ENCODE measurements around the gene TTC19.

The TTC19 gene, protein sequence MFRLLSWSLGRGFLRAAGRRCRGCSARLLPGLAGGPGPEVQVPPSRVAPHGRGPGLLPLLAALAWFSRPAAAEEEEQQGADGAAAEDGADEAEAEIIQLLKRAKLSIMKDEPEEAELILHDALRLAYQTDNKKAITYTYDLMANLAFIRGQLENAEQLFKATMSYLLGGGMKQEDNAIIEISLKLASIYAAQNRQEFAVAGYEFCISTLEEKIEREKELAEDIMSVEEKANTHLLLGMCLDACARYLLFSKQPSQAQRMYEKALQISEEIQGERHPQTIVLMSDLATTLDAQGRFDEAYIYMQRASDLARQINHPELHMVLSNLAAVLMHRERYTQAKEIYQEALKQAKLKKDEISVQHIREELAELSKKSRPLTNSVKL

DNA sequence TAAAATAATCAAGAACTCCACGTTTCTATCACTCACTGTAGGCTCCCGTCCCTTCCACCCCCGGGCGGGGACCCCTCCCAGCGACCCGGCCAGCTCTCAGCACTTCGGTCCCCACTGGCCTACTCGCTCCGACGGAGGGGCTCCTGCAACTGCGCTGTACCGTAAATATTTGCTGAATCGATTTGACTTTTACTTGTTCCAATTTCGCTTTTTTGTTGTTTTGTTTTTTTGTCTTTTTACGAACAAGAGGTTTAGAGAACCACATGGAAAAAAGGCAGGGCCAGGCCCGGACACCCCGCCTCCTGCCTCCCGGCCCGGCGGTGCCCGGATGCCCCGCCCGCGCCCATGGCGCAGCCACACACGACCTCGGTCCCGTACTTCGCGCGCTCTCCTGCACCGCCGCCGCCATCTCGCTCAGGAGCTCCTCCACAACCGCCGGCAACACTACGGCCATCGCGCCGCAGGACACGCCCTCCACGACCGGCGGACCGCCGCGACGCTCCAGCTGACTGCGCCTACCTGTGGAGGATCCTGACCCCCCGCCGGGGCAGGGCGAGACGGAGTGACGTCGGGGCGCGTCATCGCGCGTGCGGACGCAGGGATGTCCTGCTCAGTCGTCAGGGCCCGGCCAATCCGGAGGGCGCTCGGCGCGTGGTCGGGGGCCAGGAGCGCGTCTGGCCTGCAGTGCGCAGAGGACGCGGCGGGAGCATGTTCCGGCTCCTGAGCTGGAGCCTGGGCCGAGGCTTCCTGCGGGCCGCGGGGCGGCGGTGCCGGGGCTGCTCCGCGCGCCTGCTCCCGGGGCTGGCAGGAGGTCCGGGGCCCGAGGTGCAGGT is at the start of gene TTC19, which contains the start of gene ZSWIM7:
TSS of gene TTC19 (plus strand) at position 684 of the 833 bp plus-strand sequence. CDS start at position 709, 25 bp downstream.
TSS of gene ZSWIM7 (minus strand) at position 564 of the 833 bp plus-strand sequence. CDS start at position 454, 110 bp downstream.
- peak; percentile 43 for DNase-seq

- no peak for DNase-seq
Observed at GRCh38 chr17:15951368-15952047, 48.1 kb upstream of the TTC19 start.

DNA sequence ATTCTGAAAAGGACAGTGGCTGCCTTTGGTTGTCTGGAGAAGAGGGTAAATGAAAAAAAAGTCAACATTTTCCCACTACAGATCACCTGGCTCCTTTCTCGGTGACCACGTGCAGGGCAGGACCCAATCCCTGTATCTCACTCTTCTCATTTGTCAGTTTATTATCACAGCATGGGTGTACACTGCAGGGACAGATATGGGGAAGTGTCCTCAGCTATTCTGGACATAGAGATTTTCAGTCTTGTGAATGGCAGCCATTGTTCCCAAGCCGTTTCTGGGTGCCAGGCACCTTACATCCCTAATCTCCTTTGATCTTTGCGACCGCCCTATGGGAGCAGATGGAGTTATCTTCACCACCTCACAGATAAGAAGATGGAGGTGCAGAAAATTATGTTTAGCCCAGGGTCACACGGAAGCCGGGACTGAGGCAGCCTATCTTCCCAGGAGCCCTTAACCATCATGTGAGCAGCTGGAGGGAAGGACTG is 47.5 kb upstream of the TTC19 start:
- no peak for DNase-seq

DNA sequence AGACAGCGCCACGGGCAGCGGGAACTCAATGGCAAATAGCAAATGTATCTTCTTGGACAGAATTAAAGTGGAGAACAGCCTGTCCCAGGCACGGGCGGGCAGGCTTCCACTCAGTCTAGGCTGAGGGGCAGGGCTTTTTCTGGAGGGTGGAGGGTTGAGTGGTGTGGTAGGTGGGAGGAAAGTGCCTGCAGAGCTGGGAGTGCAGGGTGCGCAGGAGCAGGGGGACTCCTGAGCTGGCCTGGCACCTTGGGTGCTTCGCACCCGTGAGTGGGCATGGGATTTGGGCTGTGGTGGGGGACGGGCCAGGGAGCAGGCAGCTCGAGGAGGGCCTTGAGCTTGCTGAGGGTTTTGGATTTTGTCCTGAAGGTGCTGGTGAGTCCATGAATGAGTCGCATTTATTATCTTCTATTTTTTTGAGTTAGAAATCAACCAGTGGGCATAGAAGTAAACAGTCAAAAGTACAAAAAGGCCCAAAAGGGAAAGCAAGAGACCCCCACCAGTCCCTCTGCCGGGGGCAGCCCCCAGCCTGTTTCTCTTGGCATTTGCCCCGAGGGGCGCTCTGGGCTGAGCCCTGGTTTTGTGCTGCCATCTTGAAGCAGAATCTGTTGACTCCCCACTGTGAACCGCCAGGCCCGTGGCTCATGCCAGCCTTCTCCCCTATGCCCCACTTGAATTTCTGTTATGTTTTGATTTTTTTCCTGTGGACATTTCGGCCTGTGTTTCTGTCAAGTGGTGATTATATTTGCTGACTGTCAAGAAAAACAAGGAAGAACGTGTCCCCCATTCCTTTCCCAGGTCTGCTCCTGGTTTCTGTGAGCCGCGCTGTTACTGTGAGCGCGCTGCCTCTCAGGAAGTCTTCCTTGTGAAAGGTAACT is 46.5 kb upstream of the TTC19 start:
- DNase-seq = no peak

DNA sequence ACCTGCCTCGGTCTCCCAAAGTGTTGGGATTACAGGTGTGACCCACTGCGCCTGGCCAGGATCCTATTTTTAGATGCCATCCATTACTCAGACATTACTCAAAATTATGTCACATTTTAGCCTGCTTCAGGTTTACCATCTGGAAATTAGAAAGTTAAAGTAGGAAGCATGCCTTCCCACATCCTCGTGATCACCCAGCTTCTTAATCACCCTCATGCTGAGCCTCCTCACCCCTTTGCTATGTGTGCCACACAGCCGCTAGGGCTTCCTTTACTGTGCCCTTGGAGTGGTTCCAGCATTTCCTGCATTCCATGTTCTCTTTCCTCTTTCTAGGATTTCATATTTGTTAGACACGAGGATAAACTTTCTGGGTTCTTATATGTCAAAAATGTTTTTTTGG is 45.4 kb upstream of the TTC19 start:
- DNase-seq = no peak

DNA sequence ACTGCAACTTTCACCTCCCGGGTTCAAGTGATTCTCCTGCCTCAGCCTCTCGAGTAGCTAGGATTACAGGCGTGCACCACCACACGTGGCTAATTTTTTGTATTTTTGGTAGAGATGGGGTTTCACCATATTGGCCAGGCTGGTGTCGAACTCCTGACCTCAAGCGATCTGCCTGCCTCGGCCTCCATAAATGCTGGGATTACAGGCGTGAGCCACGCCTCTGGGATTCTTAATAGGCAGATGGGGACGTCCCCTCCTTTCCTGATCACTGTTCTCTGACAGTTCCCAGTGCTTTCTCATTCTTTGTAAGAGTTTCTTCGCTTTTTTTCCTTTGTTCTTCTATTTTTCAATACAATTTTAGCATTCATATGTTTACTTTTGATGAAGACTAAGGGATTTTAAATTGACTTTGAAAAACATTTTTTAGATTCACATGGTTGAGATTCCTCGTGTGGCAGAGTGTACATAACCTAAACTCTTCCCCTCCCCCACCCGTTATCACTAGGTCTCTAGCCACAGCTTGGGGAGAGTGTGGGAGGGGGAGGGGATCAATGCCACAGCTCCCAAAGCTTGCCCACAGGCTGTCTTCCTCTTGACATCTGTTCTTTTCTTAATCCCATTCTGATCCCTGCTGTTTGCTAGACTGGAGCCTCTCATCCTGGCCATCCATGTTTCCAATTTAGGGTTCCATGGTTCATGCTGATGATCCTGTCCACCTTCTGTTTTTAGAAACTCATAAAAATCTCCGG is 43.7 kb upstream of the TTC19 start:
- no peak for DNase-seq

- DNase-seq = no peak
Observed at GRCh38 chr17:15957206-15957605, 42.4 kb upstream of the TTC19 start.

DNA sequence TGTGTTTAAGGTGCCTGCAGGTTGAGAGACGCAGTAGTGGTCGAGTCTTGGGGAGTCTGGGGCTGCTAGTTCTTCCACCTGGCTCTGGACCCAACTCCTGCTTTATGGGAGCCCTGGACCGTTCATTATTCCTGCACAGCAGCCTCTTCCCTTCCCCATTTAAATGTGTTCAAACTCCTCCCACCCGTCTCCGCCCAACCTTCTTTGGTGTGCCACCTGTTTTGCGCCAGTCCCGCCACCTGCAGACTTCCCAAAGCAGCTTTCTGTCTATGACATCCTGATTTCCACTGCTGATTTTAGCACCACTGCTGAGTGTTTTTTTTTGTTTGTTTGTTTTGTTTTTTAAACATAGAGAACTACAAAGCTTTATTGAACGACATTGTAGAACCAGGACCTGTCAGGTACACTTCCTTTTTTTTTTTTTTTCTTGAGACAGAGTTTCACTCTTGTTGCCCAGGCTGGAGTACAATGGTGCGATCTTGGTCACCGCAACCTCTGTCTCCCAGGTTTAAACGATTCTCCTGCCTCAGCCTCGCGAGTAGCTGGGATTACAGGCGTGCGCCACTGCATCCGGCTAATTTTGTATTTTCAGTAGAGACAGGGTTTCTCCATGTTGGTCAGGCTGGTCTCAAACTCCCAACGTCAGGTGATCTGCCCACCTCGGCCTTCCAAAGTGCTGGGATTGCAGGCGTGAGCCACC is 41.9 kb upstream of the TTC19 start:
- no peak for DNase-seq

GRCh38 chr17:15958484-15958854 is 41.2 kb upstream of the TTC19 start:
- DNase-seq = no peak

DNA sequence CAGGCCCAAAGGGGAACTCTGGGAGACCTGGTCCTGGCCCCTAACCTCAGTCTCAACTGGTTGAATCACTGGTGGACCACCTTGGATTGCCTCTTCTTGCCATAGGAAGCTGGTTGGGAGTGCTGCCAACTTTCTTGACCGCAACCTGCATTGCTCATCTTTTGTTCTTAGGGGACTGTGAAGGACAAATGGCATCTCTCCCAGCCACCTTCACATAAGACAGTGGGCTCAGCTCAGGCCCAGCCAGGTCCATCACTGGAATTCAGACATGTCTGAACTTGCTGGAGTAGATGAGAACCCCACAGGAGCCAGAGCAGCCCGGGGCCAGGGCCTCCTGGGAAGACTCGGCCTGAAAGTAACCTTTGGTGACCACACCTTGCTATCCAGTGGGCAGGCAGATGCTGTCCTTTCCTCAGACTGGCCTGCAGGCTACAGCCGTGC is 35.9 kb upstream of the TTC19 start:
- DNase-seq = no peak

DNA sequence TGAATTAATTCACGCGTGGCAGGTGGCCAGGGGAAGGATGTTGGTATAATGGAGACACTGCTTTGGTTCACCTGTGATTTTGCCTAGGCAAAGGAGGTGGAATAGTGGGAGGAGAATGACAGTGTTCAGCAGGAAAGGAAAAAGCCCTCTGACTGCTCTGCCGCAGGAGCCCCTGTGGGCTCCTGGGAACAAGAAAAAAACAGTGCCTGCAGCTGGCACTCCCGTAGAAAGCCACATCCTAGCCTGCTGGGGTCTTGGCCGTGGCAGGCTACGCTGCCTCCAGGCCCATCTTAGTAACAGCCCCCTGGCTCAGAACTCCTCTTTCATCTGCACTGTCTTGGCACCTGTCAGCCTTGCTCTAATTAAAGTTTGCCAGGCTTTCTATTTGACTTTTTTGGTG is 34.1 kb upstream of the TTC19 start:
- no peak for DNase-seq

DNA sequence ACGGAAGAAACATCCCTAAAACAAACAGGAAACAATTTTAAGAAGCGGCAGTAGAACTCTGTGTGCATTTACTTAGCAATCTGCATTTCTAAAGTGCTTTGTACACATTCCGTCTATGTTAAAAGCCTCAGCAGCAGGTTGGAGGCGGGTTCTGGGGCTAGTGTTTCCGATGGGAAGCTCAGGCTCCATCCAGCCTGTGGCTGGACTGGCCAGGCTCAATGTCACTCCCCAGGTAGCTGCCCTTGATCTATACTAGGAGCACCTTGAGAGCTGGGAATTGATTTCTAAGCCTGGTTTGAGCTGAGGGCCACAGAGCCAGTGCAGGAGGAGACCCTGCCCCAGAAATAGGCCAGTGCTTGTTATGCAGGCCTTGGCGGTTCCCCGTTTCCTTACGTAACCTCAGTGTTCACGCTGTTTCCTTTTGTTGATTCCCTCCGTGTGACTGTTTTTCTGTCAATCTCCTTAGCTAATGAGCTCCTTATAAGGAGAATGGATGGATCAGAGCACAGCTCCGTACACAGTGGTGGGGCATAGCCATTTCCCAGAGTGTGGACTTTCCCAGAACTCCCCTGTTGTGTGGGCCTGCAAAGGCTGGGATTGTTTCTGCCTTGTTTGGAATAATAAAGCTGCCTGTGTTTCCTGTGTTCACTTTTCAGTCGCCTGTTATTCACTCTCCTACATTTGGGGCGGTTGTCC is 33.3 kb upstream of the TTC19 start:
- DNase-seq = no peak

GRCh38 chr17:15966879-15967248 is 32.8 kb upstream of the TTC19 start:
- no peak for DNase-seq

DNA sequence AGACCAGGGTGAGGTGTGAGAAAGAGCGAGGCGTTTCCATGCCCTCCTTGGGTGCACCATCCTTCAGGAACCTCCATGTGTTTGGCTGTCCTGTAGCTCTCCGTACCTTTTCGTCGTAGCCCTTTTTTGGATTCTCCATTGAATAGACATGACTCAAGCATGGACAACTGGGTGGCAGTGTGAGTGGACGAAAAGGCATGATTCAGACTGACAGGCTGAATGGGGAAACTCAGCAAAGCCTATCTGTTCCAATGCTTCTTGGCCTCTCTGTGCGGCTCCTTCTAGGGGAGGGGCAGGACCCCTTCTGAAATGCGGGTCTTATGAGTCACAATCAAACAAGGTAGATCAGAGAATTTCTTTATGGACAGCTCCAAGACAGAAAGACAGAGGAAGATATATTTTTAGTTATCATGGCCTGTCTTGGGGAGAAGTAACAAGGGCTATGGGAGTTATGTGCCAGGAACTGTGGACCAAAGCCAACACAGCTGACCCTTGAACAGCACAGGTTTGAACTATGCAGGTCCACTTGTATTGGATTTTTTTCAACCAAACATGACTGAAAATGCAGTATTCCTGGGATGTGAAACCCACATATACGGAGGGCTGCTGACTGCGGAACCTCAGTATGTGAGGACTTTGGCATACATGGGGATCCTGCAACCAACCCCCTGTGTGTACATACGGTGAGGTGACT is 31.8 kb upstream of the TTC19 start:
- DNase-seq = no peak

- DNase-seq = no peak
Observed at GRCh38 chr17:15969463-15969862, 30.2 kb upstream of the TTC19 start.

DNA sequence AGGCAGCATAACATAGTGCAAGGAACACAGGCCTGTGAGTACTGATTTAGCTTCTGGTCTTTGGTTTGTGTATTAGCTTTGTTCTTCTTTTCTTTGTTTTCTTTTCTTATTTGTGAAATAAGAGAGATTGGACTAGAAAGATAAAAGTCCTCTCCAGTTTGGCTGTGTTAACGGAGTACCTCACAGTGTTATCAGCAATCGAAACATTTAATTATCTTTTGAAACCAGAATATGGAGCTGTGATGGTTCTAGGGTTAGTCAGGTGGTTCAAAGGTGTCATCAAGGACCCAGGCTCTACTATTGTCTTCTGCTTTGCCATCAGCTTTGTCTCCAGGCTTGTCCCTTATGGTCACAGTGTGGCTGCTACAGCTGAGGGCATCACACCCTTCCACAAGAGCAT is 29.1 kb upstream of the TTC19 start:
- DNase-seq = no peak

DNA sequence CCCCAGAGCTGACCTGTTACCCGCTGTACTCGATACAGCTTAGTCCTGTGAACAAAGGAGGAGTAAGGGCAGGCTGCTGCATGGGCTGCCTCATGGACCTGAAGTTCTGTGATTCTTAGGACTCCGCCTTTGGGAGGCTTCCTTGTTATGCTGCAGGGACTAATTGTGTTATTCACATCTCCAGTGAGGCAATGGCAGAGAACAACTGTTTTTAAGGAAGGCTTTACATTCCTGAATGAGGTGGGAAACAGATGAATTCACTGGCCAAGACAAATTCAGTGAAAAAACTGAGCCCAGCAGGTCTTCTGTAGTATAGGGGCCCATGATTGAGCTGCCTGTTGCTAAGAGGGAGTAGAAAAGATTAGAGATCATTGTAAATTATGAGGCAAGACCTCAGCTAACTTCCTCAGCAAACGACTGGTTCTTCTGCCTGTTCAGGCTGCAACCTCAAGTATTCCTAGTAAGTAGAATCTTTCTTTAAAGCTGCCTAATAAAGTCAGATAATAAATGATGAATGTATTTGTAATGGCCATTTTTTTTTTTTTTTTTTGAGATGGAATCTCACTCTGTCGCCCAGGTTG is 28.4 kb upstream of the TTC19 start:
- no peak for DNase-seq

- DNase-seq = no peak
Observed at GRCh38 chr17:15971882-15972281, 27.7 kb upstream of the TTC19 start.

DNA sequence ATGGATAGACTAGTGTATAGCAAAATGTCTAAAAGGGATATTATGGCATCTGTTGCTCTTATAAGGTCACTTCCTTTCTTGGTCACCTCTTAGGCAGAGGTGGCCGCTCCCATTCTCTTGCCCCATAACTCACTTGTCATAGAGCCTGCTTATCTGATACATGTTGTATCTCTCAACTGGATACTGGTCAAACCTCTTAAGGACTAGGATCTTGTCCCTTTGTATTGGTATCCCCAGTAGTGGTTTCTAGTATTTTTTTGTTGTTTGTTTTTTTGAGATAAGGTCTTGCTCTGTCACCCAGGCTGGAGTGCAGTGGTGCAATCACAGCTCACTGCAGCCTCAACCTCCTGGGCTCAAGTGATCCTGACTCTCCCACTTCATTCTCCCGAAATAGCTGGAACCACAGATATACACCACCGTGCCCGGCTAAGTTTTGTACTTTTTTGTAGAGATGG is 27.1 kb upstream of the TTC19 start:
- no peak for DNase-seq

Measured in NCI-H2081 treated with DMSO at 0.1 percent for 48 hours (cell line).